Measurements from ENCODE around the gene CD59.
"Not testable (repeated sequence)": the region's sequence is repeated elsewhere in the genome, so short reads cannot be mapped to it uniquely, and the experiment has no call there.

CD59 gene

DNA sequence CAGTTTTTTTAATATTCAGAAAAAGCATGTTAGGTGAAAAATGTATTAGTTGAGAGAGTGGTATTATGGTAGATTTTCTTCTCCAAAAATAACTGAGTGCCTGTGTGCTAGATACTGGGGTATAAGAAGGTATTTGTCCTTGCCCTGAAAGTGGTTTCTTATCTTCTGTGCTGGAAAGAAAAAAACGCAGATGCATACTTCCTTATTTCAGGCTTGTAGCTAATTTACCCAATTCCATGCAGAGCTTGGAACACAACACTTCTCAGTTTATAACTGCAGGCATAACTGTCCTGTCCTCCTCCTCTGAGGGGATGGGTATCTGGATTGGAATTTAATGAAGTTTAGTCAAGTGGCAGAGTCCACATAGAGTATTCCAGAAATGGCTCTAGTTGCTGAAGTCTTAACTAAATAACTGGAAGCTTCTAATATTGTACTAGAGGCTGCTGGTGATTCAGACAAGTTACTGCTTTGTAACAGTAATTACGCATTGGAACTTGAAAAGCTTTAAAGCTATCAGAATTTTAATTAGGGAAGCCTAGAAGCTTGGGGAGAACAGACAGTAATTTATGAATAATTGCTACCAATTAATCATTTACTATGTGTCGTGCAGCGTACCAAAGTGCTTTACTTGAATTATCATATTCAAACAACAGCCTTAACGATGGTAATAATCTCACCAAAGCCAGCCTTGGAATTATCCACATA, 22.9 kb downstream of the CD59 start:
- no peak for DNase-seq (ENCODE audit: low read depth, low spot score)

DNA sequence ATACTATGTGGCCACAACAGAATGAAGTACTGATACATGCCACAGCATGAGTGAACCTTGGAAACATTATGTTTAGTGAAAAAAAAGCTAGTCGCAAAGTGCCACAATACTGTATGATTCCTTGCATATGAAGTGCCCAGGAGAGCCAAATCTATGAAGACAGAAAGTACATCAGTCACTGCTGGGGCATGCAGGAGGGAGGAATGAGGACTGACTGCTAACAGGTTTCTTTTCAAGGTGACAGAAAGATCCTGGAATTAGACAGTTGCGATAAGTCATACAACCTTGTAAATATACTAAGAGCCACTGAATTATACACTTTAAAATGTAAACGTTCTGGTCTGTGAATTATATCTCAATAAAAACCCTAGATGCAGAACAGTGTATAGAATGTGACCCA, 23.8 kb downstream of the CD59 start:
- DNase-seq (ENCODE audit: low read depth, low spot score) = no peak

DNA sequence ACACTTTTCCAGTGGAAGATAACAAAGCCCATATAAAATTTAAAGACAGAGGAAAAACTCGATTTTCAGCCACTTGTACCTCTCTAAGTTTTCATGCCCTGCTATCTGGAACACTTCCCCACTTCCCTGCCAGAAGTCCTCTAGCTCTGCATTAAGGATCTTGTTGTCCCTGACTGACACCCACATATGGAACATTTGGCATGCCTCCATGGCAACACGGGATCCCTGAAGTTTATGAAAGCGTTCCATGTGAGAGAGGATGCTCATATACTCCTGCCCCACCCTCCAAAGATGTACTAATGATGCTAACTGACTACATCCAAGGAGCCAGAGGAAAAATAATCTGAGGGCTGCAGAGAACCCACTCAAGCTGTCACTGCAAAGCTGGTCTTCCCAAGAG, 26.8 kb downstream of the CD59 start:
- DNase-seq (ENCODE audit: low read depth, low spot score) = no peak

DNA sequence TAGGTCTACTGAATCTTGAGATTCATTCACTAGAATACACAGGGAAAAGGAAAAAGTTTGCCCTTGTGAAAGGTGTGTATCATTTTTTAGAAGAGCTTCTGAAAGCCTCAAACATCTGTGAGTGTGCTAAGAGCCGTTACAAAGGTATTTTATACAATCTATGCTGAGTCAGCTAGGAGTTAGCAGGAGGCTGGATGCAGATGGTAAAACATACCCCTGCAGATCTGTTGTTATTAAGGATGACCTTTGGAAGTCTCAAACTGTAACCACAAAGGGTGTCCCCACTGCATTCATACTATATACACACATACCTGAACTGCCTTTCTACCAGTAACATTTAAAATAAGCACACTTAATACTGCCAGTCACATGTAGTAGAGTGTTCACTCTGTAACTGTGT, 27.2 kb downstream of the CD59 start:
- no peak for DNase-seq (ENCODE audit: low read depth, low spot score)

DNA sequence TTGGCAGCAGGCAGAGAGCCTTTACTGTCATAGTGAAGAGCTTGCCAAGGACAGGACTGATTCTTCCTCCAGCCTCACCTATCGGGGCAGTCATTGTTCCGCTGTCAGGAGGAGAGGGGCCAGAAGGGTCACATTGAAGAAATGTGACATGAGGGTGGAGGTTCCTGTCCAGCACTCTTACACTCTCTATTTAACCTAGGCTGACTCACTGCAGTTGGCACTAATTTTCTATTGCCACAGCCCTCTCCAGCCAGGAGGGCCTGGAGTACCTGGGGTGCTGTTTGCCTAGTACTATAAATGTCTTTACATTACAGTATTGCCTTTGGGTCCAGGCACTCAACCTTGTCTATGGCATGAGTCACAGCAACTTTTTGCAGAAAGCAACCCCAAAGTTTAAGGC, 28.4 kb downstream of the CD59 start:
- DNase-seq (ENCODE audit: low read depth, low spot score) = not testable (repeated sequence)

DNA sequence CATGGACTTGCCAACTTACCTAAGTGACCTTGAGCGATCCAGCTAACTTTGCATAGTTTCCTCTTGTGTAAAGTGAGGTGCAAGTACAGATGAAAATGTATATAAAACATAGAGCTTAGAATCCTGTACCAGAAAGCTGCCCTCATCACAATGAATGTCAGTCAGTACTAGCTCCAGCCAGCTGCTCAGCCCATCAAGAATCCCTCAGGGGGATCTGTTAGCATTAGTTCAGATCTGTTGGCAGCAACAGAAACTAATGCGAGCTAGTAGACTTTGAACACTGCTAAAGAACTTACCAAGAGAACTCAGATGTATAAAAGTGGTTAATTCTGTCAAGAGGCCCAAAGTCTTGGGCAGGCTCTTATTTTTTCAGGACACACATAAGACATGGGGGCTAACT, 29.3 kb downstream of the CD59 start:
- DNase-seq (ENCODE audit: low read depth, low spot score) = no peak

DNA sequence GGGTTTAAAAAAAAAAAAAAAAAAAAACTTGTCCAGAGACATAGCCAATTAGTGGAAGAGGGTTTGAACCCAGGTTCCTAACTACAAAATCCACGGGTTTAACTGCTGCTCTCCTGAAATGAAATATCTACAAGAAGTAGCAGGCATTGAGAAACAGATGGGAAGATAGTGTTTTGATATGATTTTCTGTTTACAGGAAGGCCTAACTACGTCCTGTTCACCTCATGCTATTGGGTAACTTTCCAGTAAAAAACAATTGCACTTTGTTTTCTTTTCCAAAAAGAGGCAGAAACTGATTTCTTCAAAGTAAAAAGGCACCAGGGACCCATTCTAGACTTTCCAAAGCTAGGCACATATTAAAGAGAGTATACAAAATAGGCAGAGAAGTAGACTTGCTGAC, 29.7 kb downstream of the CD59 start:
- no peak for DNase-seq (ENCODE audit: low read depth, low spot score)

DNA sequence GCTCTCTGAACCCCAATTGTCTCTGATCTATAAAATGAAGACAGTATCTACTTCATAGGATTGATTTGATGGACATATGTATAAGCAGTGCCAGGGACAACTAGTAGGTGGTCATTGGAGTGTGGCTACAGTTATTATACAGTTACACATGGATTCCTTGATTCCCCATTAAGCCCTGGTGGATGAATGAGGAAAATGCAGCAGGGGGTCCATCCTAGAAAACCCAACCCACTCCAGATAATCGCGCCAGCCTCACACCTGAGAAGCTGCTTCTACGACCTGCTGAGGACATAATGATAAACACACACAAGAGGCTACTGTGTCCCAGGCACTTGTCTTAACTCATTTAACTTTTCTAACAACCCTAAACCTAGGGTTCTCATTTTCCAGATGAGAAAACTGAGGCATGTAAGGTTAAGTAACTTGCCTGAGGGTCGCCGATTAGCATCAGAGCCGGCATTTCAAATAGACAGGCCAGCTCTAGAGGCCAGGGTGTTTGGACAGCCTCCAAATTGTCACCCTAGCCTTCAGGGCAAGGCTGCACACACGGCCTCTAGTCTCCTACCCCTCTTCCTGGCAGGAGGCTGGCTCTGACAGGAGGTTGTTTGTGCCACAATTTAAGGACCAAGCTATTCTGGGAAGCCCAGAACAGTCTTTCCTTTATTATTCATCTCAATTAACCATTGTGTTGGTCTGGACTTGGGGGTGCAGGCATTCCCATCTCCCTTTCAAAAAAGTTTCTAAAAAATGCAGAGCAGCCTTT, 31.8 kb downstream of the CD59 start:
- no peak for DNase-seq (ENCODE audit: low read depth, low spot score)

DNA sequence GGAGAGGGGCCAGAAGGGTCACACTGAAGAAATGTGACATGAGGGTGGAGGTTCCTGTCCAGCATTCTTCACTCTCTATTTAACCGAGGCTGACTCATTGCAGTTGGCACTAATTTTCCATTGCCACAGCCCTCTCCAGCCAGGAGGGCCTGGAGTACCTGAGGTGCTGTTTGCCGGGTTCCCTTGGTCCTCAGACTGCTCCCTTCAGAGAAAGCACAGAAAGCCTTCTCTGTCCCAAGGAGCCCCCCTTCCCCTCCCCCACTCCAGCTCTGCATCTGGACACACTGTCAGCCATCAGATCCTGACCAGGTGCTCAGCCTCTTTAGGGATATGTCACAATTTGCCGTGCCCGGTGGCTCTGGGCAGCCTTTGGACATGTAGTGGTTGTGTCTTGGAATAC, 32.4 kb downstream of the CD59 start:
- DNase-seq (ENCODE audit: low read depth, low spot score) = no peak

DNA sequence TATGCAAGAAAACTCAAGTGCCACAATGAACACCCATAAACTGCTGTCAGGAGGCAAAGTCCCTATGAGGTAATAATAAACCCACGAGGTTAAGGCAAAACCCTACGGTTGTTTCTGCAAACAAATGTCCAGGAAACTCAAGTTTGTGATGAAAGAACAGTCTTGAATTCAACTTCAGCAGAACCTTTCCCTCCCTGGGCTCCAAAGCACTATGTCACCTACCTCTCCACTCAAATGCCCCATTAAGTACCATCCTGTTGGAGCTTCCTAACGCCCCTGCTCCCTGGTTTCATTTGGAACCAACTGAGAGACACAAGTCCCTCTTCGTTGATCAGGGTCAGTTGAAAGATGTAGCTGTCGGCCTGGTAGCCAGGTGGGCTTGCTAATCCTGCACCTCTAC, 33.0 kb downstream of the CD59 start:
- DNase-seq (ENCODE audit: low read depth, low spot score) = no peak

DNA sequence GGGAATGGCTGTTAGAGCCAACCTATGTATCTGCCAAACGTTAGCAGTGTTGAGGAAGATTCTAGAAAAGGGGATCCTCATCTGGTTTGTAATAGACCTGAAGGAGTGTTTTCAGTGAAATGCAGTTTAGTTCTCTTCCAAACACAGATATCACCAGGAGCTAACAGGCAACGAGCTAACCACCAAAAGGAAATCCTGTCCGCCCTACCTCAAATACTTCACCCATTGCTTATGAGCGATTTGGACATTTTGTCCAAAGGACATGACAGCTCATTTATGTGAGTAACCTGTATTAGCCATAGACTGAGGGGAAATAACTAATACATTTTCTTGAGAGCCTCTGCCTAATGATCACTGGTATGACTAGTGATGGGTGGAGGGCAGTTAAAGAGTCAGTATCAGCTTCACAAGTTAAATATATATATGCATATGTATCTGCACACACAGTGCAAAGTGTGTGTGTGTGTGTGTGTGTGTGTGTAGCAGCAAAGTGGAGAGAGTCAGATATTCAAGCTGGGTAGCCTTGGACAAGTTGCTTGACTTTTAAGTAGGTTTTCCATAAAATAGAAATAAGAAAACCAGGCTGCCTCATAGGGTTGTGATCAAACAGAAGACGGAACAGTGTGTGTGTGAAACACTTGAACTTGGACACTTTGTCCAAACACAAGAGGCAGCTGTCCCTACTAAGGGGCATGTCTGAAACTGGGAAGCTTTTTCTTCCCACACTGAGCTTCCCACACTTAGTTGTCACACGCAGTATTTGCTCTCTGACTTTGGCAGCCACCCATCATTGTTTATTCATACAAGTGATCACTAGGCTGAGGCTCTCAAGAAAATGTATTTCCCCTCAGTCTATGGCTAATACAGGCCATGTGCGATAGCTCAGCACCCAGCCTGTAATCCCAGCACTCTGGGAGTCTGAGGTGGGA, 34.7 kb downstream of the CD59 start:
- DNase-seq (ENCODE audit: low read depth, low spot score) = no peak

DNA sequence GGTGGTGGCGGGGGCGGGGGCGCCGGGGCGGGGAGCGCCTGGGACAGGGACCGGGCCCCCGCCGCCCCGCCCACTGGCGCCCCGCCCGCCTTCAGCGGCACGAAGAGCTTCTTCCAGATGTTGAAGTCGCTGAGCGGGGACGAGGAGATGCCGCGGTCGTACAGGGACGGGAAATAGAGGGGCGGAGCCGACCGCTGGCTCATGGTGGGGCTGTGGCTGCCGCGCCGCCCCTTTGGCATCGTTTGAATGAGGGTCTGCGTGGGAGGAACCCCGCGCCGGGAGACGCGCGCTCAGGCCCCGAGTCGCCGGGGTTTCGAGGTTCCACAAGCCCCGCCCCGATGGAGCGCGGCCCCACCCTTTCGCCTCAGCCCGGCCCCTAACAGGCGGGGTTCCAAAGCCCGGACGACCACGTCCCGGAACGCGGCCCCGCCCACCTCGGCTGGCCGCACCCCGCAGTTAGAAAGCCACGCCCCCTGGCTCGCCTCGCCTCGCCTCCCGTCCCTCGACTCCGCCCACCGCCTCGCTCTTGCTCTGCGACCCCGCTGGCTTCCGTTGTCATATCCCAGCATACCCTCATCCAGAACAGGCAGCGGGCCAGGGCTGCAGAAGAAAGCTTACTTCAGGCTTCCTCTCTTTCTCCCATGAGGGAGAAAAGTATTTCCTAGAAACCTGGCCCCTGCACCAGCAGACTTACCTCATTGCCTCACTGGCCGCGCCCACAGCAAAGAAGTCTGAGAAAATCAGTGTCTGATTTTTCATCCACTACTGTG, 35.5 kb downstream of the CD59 start, which contains the start of gene C11orf91:
Gene C11orf91, minus strand, starts transcription at position 325 of the 770 bp plus-strand sequence. Its CDS starts 86 bp downstream, at position 239.
- DNase-seq (ENCODE audit: low read depth, low spot score) = peak; percentile 98

DNA sequence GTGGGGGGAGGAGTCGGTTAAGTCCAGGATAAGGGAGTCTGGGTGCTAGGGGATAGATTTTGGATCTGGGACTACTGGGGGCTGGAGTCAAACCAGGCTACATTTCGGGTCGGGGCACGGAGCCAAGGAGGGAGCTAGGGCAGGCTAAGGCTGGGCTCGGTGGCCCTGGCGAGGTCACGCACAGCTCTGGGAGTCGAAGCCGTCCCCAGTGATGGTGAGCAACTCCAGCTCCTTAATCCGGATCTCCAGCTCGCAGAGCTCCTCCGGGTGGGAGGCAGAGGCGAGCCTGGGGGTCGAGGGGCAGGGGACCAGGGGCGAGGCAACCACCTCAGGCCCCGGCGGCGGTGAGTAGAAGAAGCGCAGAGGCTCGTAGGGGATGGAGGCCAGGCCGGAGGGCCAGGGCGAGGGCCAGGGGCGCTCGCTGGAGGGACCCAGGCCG, 36.1 kb downstream of the CD59 start:
- no peak for DNase-seq (ENCODE audit: low read depth, low spot score)

DNA sequence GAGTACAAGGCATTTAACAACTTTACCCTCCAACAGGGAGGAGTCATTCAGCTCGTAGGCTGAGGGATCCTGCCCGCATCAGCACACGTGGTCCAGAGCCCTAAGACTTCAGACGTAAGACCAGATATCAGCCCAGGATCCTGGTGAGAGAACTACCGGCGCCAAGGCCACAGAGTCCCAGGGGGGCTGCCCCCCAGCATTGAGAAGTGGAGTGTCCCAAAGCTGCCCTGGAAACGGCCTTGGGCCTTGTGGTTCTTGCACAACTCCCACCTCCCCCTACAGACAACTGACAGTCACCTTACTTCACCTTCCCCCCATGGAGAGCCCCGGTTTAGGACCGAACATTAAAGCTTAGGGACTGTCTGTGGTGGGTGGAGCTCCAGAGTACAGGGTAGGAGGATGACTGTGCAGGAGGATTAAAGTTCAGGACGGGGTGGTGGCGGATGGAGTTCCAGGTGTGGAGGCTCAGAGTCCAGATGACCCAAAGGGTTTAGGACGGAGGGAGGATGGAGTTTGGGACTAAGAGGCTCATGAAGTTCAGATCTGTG, 36.6 kb downstream of the CD59 start:
- no peak for DNase-seq (ENCODE audit: low read depth, low spot score)

DNA sequence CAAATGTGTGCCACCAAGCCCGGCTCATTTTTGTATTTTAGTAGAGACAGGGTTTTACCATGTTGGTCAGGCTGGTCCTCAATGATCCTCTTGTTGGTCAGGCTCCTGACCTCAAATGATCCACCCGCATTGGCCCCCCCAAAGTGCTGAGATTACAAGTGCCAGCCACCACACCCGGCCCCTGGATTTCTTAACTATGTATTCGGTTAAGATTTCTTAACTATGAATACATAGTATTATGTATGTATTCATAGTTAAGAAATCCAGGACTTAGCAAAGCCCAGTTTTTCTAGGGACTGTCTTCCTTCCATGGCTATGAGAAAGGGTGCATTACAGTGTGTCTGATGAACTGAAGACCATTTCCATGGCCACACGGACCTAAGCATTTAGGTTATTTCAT, 37.3 kb downstream of the CD59 start:
- DNase-seq (ENCODE audit: low read depth, low spot score) = no peak

DNA sequence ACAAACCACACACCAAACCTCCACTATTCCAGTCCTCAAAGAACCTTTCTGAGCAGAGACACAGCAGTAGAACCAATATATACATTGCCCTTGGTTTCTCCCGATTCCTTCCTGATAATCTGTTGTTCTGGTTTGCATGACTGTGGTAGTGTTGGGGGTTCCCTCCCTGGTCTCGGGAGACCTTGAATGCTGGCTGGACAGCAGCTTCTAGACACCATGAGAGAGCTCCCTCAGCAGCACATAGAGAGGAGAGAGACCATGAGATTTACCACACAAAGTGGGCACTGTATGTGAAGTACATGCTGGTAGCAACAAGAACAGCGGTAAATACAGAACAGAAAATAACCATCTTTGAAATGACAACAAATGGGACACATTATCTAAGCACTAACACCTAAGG, 38.2 kb downstream of the CD59 start:
- DNase-seq (ENCODE audit: low read depth, low spot score) = no peak

DNA sequence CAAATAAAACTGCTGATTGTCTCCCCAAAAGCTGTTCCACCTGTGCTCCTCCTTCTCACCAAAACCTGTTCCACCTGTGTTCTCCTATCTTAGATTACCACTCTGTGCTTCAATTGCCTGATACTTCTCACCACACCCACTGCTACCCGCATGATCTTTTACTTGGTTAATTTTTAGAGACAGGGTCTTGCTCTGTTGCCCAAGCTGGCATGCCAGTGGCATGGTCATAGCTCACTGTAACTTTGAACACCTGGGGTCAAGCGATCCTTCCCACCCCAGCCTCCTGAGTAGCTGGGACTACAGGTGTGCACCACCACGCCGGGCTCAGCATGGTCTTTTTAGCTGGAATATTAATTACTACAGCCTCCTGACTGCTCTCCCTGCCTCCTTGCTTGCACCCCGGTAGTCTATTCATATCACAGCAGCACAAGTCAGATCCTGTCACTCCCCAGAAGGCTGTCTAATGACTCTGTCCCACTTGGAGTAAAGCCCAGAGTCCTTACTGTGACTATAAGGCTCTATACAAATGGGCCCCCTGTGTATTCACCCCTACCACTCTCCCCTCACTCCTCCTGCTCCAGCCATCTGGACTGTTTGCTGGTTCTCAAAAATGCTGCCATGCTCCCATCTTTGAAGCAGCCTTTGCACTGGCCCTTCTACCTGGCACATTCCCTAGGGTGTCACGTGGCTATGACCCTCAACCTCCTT, 39.1 kb downstream of the CD59 start:
- no peak for DNase-seq (ENCODE audit: low read depth, low spot score)

DNA sequence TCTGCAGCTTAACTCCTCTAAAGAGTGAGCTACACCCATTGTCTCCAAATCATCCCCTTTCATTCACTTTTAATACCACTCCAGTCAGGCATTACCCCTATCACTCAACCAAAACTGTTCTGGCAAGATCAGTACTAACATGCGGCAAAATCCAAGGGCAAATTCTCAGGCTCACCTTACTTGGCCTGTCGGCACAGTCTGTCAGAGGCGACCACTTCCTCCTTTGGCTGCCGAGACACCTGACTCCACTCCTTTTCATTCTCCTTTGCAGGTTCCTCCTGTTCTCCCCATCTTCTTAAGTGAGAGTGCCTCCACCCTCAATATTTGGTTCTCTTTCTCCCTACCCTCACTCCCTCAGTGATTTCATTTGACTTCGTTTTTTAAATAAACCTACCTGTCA, 39.8 kb downstream of the CD59 start:
- no peak for DNase-seq (ENCODE audit: low read depth, low spot score)

DNA sequence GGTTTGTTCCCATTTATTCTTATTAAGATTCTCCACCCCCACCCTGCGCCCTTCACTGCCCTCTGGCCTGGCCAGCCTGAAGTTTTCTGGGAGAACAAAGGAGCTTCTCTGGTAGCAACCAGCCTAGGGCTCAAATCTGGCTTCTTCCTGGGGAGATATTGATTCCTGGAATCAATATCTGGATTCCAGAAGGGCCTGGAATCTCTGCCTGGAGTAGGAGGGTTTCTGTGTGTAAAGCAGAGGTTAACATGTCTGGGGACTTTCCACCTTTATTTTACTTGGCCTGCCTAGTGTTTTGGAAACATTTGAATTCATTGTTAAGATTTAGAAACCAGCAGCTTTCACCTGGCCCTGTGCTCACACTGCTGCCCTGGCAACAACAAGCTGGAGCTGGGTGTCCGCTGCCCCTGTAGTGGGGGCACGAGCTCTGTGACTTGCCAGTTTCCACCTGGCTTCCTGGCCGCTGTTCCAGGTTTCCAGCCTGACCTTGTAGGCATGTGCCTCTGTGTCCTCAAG, 41.1 kb downstream of the CD59 start:
- no peak for DNase-seq (ENCODE audit: low read depth, low spot score)

DNA sequence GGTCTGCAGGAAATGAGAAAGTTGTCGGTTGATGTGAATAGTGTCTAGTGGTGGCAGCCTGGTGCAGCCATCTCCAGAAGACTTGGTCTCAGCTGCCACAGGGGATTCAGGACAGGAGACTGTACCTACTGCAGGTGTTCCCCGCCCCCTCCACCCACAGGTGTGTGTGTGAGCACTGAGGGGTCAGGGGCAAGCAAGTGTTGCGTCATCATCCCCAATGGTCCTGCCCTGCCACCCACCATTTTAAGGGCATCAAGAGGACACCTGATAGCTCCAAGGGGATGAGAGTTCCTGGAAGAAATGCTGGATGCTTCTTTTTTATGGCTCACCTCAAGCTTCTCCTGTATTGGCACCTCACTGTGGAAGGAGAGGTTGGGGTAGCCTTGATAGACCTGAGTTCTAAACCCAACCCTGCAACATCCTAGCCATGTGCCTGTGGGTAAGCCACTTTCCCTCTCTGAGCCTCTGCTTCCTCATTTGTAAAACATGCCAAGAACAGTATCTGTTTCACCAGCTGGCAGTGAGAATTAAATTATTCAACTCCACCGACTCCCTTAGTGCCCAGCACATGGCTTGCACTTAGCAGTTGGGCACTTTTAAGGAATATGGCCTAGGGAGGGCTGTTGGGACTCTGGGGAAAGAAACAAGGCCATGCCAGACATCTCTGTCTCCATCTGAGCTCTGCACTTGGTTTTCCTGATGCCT, 41.7 kb downstream of the CD59 start:
- no peak for DNase-seq (ENCODE audit: low read depth, low spot score)
